NCI-H2227 treated with DMSO at 0.1 percent for 48 hours (cell line): Measurements from ENCODE around the gene FDXACB1.

Source experiments
- DNase-seq: peaks from one replicate; lab custom pipeline; 2025; lab: John Stamatoyannopoulos, UW

FDXACB1 gene

DNA sequence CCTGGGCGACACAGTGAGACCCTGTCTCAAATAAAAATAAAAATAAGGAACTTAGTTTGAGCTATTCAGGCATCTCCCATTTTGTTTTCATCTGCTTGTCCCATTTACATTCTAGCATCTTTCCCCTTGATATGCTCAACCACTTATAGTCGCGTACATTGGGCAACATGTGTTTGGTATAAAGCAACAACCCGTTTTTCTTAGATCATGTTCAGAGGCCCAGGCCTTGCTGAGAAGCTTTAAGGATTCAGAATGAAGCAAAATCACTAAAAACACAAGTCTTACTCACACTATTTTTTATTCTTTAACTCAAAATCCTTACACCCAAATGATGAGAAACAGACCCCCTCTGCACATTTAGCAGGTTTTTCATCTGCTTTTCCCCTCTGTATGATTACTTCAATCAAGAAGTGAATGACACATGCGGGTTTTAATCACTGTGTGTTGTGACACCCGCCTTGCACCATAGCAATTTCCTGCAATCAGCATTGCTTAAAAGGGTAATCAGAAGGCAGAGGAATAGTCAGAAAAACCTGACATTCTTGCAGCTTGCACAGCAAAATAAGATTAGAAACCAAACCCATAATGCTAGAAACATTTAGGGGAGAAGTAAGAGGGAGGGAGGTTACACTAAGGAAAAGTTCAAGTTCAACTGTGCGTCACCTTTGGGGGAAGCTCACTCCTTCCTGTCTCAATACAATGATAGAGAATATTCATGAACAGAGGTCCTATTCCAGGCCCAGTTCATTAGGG lies 33.5 kb downstream of the FDXACB1 start:
- no peak for DNase-seq

DNA sequence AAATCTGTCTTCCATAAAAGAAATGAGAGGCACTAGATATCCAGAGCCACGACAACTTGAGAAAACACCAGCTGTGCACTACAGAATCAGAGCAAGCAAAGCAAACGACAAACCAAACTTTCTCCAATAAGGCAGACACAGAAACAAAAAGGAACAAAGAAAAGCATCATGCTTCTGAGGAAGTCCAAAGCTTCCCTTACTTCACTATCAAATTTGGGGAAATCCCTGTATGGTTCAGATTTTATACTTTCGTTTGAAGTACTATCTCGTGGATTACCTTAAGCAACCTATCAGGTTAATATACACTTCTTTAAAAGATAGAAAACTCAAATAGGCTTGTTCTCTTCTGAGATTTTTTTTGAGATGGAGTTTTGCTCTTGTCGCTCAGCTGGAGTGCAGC lies 35.3 kb downstream of the FDXACB1 start:
- DNase-seq, result no peak

DNA sequence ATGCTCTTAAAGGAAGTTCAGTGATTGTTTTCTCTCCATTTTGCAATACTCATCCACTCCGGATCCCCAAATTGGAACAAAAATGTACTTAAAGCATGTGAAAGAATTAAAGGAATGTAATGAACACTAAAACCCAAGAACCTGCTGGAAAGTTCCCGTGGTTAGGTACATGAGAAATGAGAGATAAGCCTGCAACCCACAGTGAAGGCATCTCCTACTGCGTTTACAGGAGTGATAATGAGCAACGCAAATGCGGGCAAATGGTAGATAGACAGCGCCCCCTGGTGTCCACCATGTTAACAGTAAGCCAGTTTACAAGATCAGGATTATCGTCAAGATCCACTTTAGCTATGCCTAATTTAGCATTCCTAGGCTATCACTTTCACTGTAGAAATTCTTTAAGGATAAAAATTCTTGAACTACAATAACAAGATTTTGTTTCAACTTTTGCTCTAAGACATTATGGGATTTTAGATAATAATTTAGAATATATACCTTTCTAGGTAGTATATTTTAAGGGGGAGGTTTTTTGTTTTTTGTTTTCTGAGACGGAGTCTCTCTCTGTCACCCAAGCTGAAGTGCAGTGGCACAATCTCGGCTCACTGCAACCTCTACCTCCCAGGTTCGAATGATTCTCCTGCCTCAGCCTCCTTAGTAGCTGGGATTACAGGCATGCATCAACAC lies 37.5 kb downstream of the FDXACB1 start:
- DNase-seq, result peak; percentile 73

DNA sequence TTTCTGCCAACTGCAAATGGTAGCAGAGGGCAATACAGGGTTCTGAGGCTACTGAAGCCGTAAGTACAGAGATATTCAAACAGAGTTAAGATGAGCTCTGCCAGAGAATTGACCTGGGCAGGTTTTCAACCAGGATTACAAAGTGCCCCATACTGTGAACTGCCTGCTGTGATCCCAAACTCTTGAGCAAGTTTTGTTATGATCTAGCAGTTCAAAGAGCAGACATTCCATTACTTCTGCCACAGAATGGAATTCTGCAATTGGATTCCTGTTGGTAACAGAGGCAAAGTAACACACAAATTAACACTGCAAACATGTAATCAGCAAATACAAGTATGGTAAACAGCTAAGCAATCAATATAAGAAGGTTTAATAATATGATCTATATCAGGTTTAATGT lies 38.8 kb downstream of the FDXACB1 start:
- DNase-seq, result no peak

DNA sequence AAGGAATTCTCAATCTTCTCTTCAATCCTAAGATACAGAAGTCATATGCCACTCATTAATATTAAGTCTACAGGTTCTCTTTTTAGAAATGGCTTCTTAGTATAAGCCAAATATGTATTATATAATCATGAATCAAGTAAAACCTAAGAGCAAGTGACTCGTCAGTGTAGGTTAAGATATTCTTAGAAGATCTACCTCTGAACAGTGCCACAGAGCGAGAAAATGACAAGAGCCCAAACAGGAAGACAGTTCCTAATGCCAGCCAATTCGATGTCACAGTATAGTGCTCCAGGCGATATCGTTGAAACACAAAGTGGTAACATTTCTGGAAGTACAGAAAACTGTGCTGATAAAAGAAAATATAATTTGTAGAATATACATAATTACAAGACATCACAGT lies 40.9 kb downstream of the FDXACB1 start:
- no peak for DNase-seq

DNA sequence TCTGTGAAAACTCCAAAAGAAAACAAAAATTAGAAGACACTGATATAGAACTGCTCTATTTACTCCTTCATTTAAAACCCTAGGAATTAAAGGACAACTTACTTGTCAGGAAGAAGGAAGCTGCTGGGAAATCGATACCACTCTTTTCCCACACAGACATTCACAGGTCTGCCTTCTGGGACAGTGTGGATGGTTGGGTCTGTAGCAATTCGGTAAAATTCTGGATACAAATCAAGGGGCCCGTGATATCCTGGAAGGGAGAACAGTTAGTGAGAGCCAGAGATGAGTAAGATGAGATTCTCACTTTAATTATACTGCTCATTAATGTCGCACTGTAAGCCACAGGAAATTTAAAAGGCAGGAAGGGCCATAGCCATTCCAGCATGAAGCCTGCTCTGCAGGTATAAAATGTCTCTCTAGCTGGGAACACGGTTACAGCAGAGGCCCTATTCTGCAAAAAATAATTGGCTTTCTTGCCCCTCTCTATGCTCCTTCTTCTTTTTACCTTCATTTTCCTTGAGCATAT lies 41.5 kb downstream of the FDXACB1 start:
- no peak for DNase-seq

DNA sequence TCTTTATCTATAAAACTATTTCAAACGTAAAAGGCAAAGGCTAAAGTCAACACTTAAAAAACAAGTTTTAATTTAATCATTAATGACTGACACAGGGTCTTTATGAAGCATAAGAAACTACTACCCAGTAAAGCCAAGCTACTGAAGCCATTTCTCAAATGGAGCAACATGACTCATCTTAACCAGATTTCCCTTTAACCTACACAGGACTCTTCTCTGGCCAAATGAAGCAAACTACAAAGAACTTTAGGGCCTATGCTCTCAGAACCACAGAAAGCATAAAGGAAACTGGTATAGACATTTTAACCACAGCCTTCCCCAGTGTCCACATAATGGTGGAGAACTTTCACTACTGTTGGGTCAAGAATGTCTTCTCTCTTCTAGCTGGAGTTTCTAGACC lies 42.2 kb downstream of the FDXACB1 start:
- DNase-seq, result no peak

DNA sequence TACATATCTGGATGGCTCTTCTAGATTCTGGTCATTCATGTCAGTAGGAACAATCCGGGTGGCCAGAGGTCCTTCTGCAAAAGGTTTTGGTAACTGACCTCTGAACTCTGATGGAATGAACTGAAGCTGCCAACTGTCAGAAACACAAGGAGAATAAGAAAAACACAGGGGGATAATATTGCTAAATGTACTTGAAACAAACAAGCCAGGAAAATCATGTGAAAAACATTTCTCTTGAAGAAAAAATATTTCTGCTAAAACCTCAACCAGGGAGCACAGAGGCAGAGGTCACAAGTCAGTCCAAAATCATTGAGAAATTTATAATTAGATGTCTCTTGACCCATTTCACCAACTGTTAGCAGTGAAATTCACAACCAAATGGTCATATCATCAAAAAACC lies 42.8 kb downstream of the FDXACB1 start:
- no peak for DNase-seq

DNA sequence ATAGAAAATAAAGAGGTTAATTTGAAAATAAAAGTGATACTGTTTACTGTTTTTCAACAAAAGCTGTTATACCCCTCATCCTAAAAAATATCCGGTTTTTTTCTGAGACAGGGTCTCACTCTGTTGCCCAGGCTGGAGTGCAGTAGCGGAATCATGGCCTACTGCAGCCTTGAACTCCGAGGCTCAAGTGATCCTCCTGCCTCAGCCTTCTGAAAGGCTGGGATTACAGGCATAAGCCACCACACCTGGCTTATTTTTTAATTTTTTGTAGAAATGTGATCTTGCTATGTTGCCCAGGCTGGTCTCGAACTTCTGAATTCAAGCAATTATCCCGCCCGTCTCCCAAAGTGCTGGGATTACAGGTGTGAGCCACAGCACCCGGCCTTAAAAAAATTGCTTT lies 43.3 kb downstream of the FDXACB1 start:
- DNase-seq, result no peak

DNA sequence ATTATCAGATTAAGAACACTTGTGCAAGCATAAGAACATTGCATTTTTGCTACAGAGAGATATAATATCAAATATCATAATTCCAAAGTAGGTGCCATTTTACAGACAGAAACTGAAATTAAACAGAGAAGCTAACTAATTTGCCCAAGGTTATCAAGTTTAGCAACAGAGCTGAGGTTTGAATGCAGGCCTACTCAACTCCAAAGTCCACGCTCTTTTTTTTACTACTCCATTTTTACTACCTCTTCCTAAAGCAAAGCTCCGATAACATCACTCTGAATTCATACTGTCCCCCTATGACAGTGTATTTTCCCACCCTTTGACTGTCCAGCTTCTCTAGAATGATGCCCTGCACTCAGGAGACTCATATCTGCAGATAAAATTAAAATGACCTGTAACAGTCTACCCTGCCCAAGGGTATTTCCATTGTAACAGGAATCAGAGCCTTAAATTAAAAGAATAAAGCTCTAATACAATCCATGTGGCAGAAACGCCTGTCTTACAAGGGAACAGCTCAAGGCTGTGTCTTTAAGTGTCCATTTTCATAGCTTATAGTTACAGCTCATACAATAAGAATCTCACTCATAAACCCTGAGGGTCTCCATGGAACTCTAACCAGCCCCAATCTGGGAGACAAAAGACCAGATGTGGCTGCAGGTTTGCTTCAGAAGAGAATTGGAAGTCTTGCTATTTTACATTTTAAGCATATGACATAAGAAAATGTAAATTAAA lies 44.4 kb downstream of the FDXACB1 start:
- DNase-seq, result no peak

DNA sequence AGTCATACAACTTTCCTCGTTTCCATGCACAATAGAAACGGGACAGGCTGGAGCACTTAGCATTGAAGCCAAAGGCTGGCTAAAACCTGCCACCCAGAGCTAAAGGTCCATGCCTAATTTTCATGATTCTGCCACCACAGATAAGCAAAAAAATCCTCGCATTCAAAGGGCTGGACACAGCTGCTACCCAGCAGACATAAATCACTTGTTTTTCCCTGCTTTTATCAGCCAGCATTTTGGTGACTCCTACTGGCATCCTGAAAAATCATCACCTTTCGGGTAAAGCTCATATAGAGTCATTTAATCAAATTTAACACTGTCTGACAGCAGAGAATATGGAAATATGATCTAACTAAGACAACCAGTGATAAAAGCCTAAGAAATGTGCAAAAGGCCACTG lies 45.4 kb downstream of the FDXACB1 start:
- no peak for DNase-seq

DNA sequence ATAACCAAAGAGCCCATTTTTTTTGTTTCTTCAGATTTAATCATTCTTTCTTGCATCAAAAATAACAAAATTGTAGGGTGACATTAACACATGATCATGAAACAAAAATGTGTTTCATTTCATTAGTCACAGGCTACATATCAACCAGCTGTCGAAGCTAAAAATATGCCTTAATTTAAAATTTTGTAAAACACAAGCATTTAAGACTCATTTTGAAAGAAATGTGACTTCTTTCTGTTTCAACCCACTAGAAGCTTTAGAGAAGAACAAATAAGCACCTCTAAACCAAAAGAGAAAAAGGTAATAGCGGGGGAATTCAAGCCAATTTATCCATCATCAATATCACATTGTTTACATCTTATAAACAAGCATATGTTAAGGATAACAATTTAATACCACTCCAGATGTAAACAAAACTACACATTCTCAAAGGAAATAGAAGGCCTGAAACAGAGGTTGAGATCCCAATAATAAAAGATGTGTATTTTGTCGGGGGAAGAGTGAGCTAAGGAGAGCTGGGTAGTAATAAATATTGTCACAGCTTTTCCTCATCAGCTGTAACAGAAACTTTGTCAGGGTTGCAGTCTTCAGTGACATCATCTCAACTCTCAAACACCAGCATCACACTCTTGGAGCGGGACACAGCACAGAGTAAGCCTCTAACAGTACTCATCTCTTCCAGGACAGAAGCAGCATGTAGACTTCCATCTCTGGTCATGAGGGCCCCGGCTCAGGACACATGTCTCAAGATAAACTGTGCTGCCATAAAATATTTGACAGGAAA lies 49.6 kb downstream of the FDXACB1 start:
- no peak for DNase-seq

DNA sequence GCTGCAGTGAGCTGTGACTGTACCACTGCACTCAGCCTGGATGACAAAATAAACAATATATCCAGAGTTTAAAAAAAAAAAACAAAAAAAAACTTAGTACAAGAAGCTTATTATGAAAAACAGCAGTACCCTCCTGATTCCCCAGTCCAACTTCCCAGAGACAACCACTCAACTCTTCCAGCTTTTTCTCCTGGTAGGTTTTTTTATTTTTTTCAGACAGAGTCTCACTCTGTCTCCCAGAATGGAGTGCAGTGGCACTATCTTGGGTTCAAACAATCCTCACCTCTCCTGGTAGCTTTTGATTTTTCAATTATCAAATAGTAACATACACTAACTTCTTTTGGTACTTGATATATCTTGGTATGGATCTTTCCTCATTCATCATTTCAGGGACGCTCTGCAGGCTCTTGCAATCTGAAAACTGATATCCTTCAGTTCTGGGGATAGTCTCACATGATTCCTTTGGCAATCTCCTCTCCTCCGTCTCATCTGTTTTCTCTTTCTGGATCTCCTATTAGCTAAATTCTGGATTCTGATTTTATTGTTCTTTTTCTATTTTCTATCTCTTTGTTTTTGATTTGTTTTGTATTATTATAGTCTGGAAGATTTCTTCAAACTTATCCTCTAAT lies 52.5 kb downstream of the FDXACB1 start:
- DNase-seq, result no peak
